NOMO-1 treated with DMSO at 0.1 percent for 48 hours (cell line): ENCODE data around the gene CCL24.
A peak's percentile ranks its signal among the peaks of the same experiment; 100 is the strongest.
"Not testable (repeated sequence)": the region's sequence is repeated elsewhere in the genome, so short reads cannot be mapped to it uniquely, and the experiment has no call there.

Source experiments
- DNase-seq: peaks from one replicate; lab custom pipeline; 2025; ENCODE audit not compliant: unreplicated experiment; lab: John Stamatoyannopoulos, UW

The CCL24 gene, protein sequence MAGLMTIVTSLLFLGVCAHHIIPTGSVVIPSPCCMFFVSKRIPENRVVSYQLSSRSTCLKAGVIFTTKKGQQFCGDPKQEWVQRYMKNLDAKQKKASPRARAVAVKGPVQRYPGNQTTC

DNA sequence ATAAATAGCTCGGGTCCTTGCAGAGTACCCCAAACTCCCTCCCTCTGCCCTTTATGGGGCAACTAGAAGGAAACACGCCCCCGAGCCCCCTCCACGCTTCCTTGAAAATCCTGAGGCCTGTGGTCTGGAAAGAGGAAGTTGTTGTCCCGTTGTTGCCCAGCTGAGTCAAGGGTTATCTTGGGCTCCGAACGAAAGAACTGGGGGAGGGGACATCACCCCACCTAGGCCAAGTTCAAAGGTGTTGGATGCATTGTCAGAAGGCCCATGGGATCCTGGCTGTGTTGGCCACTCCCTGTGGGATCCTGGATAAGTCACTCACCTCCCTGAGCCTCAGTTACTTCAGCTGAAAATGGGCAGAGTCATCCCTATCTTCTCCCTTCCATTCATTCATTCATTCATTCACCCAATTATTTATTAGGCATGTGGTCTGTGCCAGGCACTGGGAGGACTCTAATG is at the start of gene CCL24:
TSS of gene CCL24 (minus strand) at position 26 of the 456 bp plus-strand sequence. CDS start 91 bp downstream, outside the sequence.
- DNase-seq, result peak; percentile 87

DNA sequence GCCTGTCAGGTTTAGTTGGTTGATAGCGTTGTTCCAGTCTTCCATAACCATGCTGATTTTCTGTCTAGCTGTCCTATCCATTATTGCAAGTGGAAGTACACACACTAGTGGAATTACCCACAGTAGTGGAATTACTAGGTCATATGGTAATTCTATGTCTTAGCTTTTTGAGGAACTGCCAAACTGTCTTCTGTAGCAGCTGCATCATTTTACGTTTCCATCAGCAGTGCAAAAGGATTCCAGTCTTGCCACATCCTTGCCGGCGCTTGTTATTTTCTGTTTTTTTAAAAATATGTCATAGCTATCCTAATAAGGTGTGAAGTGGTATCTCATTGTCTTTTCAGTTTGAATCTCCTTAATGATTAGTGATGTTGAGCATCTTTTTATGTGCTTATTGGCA is 48.0 kb upstream of the CCL24 start:
- DNase-seq, result peak; percentile 97

DNA sequence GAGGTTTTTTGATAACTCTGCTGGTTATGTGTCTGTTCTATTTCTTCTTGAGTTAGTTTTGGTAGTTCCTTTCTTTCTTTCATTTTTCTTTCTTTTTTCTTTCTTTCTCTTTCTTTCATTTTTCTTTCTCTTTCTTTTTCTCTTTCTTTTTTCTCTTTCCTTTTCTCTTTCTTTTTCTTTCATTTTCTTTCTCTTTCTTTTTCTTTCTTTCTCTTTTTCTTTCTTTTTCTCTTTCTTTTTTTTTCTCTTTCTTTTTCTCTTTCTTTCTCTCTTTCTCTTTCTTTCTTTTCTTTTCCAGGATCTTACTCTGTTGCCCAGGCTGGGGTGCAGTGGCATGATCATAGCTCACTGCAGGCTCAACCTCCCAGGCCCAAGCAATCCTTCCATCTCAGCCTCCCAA is 44.8 kb upstream of the CCL24 start:
- DNase-seq, result no peak

DNA sequence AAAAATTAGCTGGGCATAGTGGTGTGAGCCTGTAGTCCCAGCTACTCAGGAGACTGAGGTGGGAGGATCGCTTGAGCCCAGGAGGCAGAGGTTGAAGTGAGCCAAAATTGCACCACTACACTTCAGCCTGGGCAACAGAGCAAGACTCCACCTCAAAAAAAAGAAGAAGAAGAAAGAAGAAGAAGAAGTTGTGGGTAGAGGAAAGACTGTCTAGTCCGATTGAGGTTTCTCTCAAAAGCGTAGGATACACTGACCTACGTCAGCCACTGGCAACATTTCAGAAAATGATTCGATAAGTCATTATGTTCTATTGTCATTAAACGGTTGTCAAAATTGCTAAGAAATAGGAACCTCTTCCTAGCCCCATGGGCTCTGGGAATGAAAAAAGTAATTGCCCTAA is 42.9 kb upstream of the CCL24 start:
- DNase-seq, result peak; percentile 99

DNA sequence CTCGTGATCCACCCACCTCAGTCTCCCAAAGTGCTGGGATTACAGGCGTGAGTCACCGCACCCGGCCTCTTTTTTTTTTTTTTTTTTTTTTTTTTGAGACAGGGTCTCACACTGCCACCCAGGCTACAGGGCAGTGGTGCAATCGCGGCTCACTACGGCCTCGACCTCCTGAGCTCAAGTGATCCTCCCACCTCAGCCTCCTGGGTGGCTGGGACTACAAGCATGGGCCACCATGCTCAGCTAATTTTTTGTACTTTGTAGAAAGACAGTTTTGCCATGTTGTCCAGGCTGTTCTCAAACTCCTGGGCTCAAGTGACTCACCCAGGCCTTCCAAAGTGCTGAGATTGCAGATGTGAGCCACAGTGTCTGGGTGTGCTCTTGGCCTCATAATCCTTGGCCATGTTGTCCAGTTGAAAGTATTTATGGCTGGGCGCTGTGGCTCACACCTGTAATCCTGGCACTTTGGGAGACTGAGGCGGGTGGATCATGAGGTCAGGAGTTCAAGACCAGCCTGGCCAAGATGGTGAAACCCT is 41.3 kb upstream of the CCL24 start:
- DNase-seq, result not testable (repeated sequence)

DNA sequence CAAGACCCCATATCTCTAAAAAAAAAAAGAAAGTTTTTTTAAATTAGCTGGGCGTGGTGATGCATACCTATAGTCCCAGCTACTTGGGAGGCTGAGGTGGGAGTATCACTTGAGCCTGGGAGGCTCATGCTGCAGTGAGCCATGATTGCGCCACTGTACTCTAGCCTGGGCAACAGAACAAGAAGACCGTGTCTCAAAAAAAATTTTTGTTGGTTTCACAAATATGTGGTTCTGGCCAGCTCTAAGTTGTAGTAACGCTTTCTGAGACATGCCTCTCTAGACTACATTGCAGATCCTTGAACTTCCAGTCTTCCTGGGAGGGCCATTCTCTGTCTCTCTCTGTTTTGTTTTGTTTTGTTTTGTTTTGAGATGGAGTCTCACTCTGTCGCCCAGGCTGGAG is 40.6 kb upstream of the CCL24 start:
- DNase-seq, result no peak

DNA sequence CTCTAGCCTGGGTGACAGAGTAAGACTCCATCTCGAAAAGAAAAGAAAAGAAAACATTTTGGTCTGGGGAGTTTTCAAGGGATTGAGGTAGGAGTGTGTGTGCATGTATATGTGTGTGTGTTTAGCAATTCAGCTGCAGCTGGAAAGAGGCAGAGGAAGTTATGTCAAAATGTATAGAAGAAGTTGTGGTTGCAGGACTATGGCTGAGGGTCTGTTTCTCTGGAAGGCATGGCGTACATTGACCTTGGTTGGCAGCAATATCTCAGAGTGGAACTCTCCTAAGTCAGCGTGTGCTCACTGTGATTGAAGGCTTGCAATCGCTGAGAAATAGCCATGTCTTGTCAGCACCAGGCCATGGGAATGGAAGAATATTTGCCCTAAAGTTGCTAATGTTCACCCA is 36.6 kb upstream of the CCL24 start:
- DNase-seq, result peak; percentile 100

DNA sequence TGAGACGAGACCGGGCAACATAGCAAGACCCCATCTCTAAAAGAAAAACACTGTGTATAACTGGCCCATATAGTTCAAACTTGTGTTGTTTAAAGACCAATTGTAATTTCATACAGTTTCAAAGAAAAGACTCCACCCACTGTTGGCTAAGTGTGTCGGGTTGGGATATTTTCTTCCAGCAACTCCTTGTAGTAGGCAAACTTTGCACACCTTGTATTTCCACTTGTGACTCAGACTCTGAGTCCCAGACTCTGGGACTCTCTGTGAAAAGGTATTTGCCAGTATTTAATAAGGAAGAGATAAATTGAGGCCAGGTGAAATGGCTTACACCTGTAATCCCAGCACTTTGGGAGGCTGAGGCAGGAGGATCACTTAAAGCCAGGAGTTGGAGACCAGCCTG is 36.0 kb upstream of the CCL24 start:
- no peak for DNase-seq

DNA sequence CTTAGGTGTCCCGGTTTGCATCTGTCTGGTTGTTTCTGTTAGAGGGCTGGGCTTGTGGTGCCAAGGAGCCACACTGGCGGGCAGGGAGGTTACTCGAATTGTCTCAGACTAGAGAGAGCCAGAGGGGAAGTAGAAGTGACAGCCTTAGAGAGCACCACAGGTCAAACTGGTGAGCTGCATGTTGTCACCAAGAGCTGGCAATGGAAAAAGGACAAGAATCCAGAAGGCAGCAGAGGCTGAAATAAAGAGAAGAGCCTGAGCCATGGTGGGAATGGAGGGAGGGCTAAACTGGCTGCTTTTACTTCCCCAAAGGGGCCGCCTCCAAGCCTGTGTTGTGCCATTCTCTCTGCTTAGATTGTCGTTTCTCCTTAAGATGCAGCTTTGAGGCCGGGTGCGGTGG is 34.1 kb upstream of the CCL24 start:
- peak; percentile 85 for DNase-seq

DNA sequence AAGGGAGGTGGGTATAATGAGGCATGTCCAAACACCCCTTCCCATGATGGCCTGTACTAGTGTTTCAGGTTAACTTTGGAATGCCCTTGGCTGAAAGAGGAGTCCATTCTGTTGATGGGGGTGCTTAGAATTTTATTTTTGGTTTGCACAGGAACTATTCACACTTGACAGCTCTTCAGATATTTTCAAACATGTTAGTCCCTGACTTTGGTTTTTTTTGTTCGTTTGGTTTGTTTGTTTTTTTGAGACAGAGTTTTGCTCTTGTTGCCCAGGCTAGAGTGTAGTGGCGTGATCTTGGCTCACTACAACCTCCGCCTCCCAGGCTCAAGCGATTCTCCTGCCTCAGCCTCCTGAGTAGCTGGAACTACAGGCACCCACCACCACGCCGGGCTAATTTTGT is 31.5 kb upstream of the CCL24 start:
- DNase-seq, result not testable (repeated sequence)

DNA sequence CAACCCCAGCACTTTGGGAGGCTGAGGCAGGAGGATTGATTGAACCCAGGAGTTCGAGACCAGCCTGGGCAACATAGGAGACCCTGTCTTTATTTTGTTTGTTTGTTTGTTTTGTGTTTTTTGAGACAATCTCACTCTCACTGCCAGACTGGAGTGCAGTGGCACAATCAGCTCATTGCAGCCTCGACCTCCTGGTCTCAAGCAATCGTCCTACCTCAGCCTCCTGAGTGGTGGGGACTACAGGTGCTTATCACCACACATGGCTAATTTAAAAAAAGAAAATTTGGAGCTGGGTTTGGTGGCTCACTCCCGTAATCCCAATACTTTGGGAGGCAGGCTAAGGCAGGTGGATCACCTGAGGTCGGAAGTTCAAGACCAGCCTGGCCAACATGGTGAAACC is 30.6 kb upstream of the CCL24 start:
- no peak for DNase-seq

DNA sequence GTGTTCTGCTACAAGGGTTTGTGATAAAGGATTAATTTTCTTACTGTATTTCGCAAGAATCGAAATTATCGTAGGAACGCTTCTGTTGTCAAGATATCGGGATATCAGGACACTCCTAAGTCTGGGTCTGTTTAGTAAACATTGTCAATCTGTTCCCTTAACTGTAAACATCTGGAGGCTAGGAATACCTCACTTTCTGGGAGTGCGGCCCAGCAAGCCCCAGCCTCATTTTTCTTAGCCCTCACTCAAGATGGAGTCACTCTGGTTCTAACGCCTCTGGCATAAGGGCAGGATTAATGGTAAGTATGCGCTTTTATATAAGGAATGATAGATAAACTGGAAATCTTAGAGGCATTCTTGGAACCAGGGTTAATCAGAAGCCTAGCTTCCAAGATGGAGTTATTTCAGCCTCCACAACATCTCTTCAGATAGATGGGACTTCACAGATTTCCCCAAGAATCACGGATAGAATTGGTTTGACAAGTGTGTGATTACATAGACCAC is 30.1 kb upstream of the CCL24 start:
- DNase-seq, result no peak

DNA sequence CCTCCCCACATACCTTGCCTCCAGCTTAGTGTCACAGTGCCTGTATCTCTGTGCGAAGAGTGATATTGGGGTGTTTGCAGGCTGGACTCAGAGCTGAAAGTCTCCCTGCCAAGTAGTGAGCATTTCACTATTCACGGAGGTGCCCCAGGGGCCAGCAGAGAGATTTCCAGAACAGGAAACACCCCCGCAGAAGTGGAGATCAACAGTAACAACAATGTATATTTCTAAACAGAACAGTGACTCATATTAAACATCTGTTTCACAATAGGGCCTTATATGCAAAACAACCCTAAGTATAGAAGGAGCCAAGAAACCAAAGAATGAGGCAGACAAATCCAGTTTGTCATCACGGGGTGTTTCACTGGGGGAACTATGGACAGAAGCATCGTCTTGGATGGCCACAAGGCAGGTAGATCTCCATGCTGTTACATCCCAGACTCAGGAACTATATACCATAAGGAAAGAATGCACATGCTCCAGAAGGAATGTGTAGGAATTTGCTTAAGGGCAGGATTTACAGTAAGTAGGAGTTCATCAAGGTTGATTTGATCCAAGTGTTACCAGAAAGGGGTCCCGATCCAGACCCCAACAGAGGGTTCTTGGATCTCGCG is 29.3 kb upstream of the CCL24 start:
- peak; percentile 99 for DNase-seq

DNA sequence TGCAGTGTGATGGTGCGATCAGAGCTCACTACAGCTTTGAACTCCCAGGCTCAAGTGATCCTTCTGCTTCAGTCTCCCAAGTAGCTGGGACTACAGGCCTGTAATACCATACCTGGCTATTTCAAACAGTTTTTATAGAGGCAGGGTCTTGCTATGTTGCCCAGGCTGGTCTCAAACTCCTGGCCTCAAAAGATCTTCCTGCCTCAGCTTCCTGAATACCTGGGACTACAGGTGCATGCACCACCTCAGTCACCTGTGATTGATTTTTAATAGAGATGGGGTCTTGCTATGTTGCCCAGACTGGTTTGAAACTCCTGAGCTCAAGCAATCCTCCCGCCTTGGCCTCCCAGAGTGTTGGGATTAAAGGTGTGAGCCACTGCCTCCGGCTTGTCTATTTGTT is 26.4 kb upstream of the CCL24 start:
- no peak for DNase-seq

DNA sequence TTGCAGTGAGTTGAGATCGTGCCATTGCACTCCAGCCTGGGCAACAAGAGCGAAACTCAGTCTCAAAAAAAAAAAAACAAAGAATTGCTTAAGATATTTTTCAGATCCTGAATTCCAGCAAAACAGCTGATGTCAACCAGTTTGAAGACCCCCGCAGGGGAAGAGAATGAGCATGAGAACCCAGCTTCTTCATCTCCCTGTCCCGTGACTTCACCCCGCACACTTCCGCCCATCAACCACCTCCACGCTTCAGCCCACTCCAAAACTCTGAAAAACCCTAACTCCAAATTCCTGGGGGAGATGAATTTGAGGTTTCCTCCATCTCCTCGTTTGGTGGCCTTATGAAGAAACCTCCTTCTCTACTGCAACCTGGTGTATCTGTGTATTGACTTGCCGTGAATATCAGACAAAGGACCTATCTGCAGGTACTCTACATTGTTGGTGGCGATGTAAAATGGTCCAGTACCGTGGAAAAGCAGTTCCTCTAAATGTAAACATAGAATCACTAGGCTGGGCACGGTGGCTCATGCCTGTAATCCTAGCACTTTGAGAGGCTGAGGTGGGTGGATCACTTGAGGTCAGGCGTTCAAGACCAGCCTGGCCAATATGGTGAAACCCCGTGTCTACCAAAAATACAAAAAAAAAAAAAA is 24.8 kb upstream of the CCL24 start:
- DNase-seq, result not testable (repeated sequence)

DNA sequence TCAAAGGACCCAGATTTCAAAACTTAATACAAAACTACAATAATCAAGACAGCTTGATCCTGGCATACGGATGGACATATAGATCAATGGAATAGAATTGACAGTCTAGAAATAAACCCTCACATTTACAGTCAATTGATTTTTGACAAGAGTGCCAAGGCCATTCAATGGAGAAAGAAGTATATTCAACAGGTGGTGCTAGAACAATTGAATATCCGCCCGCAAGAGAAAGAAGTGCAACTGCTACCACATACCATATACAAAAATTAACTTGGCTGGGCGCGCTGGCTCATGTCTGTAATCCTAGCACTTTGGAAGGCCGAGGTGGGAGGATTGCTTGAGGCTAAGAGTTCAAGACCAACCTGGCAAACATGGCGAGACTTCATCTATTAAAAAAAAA is 23.2 kb upstream of the CCL24 start:
- no peak for DNase-seq

DNA sequence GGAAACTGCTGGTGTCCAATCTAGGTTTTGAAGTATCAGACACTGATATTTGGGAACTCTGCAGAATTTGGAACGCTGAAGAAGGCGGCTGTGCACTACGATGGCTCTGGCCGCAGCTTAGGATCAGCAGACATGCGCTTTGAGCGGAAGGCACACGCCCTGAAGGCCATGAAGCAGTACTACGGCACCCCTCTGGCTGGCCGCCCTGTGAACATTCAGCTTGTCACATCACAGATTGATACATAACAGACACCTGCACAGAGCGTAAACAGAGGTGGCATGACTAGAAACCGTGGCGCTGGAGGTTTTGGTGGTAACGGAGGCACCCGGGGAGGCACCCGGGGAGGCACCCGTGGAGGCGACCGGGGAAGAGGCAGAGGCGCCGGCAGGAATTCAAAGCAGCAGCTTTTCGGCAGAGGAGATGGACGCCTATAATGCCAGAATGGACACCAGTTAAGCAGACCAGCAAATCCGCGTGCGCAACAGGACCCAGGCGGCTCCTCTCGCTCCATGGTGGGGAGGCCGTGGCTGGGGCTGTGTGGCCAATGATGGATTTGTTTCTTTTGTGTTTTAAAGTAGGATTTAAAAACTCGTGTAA is 22.2 kb upstream of the CCL24 start:
- no peak for DNase-seq

DNA sequence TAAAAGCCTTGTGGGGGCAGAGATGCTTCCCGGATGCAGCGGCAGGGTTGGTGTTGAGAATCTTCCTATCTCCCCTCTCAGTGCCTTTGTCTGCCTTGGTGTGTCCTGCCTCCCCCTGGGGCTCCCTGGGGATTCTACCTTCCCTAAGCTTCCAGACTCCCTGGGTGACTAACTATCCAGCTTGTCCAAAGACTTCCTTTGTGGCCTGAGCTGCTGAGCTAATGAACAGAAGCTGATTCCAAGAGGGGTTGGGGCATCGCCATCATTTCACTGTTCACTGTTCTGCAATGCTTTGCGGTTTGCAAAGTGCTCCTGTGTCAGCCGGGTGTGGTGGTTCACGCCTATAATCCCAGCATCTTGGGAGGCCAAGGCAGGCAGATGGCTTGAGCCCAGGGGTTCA is 20.1 kb upstream of the CCL24 start:
- DNase-seq, result not testable (repeated sequence)

DNA sequence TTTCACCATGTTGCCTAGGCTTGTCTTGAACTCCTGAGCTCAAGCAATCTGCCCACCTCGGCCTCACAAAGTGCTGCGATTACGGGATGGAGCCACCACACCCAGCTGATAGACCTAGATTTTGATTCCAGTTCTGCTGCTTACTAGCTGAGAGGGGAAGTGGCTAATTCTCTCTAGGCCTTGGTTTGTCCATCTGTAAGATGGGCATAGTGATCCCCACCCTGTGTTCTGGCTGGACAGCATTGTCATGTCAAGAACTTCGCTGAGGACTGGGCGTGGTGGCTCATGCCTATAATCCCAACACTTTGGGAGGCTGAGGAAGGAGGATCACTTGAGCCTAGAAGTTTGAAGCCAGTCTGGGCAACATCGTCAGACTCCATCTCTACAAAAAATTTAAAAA is 17.4 kb upstream of the CCL24 start:
- DNase-seq, result no peak

DNA sequence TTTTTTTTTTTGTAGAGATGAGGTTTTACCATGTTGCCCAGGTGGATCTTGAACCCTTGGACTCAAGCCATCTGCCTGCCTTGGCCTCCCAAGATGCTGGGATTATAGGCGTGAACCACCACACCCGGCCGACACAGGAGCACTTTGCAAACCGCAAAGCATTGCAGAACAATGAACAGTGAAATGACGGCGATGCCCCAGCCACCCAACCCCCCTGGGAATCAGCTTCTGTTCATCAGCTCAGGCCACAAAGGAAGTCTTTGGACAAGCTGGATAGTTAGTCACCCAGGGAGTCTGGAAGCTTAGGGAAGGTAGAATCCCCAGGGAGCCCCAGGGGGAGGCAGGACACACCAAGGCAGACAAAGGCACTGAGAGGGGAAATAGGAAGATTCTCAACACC is 16.1 kb upstream of the CCL24 start:
- DNase-seq, result not testable (repeated sequence)

DNA sequence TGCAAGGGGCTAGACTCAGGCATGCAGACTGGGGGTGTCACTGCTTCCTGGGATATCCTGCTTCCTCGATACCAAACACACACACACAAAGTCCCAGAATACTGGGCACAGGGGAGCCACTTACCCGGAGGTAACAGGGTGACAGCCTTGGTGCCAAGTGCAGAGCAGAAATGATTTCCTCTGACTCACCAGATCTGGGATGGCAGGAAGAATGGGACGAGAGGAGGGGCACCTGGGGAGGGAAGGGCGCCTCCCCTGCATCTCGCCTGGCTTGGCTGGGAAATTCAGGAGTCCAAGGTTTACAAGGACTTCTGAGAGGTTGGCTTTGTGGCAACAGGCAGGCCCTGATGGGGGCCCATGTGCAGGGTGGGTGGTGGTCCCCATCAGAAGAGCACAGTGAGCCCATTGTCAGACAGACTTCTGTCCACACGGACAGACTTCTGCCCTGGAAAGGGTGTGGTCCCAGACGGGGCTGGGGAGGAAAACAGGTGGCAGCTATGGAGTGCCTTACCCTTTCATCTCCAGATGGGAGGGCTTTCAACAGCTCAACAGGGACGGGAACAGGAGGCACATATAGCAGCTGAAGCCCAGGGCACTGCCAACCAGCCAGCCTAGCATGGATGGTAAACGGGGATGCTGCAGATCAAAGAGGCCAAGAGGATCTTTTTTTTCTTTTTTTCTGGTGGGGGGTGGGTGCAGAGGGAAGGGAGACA is 9.7 kb upstream of the CCL24 start:
- DNase-seq, result no peak
